Cardiac fibroblast (primary cell): ENCODE measurements around the gene AP3M1.

Experiments used
- DNase-seq, 2 donors: peaks; one replicate each; pipeline versions ENCODE4 v3.0.0 to v3.0.0-alpha.2; 2010; ENCODE audit warnings: low read depth in 2 of 2
- H3K4me3 ChIP-seq, 2 donors: replicated peaks in 1 of 2; 1 replicate in 1 of 2; 2 replicates in 1 of 2; pipeline ENCODE4 v1.5.1; 2011; ENCODE audit warnings: low read depth in 2 of 2, low read length in 2 of 2, mild to moderate bottlenecking in 2 of 2, moderate library complexity in 1 of 2
- TF ChIP-seq, protein P1 (sequence below): IDR thresholded peaks from one replicate; pipeline ENCODE4 v1.5.1; 2011; ENCODE audit warnings: low read depth, mild to moderate bottlenecking, low read length, inconsistent platforms

The AP3M1 gene

GRCh38 chr10:74104996-74105395 lies 45.6 kb downstream of the AP3M1 start:
- no peak for DNase-seq
- TF ChIP-seq, protein P1, sequence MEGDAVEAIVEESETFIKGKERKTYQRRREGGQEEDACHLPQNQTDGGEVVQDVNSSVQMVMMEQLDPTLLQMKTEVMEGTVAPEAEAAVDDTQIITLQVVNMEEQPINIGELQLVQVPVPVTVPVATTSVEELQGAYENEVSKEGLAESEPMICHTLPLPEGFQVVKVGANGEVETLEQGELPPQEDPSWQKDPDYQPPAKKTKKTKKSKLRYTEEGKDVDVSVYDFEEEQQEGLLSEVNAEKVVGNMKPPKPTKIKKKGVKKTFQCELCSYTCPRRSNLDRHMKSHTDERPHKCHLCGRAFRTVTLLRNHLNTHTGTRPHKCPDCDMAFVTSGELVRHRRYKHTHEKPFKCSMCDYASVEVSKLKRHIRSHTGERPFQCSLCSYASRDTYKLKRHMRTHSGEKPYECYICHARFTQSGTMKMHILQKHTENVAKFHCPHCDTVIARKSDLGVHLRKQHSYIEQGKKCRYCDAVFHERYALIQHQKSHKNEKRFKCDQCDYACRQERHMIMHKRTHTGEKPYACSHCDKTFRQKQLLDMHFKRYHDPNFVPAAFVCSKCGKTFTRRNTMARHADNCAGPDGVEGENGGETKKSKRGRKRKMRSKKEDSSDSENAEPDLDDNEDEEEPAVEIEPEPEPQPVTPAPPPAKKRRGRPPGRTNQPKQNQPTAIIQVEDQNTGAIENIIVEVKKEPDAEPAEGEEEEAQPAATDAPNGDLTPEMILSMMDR, result no peak
- no peak overlapping the region for H3K4me3 ChIP-seq

DNA sequence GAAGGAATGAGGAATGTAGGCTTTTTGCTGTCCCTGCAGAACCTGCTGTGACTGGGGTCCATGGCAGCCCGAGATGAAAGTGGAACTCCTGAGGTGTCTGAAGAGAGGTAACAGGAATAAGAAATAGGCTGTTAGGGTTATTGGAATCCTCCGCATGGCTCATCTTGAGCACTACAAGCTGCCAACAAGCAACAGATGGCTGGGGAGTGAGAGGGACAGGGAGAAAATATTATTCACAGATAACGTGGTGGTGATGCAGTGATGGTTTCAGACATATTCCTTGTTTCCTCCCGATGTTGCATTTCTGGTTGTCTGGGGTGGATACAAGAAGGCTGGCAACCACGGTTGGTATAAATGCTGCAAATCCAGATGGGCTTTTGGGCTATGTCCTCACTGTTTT lies 46.1 kb downstream of the AP3M1 start:
- DNase-seq, result no peak
- H3K4me3 ChIP-seq, result no peak overlapping the region
- TF ChIP-seq, protein P1, result no peak

DNA sequence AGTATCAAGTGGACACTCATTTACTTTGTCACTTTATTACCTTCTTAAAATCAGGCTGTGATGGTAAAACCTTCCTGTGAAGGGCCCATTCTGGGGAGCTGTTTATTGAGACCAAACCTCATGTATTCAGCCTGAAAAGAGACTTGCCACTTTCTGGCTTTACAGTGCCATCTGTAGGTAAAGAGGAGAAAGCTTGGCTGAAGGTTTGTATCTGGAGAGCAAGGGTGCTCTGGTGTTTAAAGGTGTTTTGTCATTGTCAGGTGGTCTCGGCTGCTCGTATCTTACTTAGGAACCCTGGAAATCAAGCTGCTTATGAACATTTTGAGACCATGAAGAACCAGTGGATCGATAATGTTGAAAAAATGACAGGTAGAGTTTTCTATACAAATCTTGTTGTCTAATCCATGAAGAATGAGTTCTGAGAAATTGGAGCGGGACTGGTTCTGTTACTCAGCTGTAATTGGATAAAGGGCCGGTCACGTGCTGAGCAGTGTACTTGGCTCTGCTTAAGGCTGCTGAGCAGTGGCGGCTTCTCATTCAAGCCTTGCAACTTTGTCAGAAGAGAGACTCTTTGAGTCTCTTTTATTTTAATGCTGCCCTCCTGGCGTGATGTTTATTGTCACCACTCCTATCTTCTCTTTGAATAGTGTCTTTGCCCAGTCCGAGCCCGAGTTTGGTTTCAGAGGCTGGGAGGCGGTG lies 46.9 kb downstream of the AP3M1 start:
- TF ChIP-seq, protein P1, result peak; percentile 45
- no peak overlapping the region for H3K4me3 ChIP-seq
- peak; percentile 44 to 57 for DNase-seq

GRCh38 chr10:74099836-74100235 lies 50.8 kb downstream of the AP3M1 start:
- DNase-seq, result no peak

DNA sequence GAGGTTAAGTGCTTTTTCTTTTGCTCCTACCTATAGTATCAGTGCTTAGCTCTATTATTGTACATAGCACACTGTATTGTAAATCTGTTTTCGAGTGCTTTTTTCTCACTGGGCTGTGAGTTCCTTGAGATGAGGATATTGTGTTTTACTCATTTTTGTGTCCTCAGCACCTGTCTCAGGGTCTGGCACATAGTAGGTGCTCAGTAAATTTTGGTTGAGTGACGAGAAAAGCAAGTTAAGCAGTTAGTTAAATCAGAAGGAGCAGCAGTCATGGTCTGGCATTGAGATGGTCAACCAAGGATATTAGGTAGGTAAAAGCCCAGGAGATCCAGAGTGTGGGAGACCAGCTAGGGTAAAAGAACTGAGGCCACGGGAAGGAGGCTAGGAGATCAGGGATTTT lies 51.2 kb downstream of the AP3M1 start:
- DNase-seq, result no peak
- TF ChIP-seq, protein P1, result no peak
- H3K4me3 ChIP-seq, result no peak overlapping the region

More at GRCh38 chr10:74099836-74100235, 50.8 kb downstream of the AP3M1 start:
- H3K4me3 ChIP-seq, result no peak overlapping the region
- TF ChIP-seq, protein P1, result no peak

- TF ChIP-seq, protein P1, result no peak
- H3K4me3 ChIP-seq, result no peak overlapping the region
- DNase-seq, result no peak
Measured at GRCh38 chr10:74097776-74098175, 52.9 kb downstream of the AP3M1 start.

DNA sequence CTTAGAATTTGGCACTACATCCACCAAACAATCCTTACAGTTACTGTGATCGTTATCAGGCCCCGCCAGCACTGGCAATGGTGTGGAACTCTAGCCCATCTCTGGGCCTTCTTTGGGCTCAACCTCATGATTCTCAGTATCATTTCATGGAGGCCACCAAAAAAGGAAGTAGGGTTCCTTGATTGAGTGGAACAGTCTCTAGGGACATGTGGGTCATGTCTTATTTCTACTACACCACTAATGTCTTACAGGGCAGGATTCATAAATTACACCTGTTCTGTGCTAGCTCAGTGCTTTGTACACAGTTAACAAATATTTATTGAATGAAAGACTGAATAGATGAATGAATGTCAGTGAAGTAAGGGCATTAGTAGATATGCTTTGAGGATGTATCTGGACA lies 53.9 kb downstream of the AP3M1 start:
- DNase-seq, result no peak
- H3K4me3 ChIP-seq, result no peak overlapping the region
- TF ChIP-seq, protein P1, result no peak
